ENCODE data around the gene FGD3.

DNA sequence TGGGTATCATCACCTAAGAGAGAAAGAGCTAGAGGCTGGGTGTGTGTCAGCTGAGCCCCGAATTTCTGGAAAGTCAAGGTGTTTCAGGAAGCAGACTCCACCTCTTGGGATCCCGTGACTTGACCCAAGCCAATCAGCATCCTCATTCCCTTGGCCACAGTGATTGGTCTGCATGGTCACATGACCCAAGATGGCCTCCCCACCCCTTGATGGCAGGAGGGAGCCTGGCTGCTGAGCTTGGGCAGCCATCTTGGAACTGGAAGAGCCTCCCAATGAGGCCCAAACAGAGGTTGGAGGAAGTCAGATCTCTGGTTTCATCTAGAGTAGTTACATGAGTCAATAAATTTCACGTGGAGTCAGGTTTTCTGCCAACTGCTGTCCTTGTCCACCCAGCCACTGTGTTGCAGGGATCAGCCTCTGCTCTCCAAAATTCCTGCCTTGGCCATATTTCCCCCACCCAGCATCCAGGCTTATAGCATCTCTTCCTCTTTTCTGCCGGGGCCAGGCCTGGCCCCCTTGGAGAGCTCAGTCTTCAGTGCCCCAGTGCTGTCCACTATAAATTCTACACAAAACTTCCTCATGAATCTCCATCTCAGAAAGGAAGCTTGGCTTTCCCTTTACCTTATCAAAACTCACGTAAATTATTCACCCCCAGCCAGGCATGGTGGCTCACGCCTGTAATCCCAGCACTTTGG is 93.9 kb downstream of the FGD3 start:
- TF ChIP-seq, protein P1, sequence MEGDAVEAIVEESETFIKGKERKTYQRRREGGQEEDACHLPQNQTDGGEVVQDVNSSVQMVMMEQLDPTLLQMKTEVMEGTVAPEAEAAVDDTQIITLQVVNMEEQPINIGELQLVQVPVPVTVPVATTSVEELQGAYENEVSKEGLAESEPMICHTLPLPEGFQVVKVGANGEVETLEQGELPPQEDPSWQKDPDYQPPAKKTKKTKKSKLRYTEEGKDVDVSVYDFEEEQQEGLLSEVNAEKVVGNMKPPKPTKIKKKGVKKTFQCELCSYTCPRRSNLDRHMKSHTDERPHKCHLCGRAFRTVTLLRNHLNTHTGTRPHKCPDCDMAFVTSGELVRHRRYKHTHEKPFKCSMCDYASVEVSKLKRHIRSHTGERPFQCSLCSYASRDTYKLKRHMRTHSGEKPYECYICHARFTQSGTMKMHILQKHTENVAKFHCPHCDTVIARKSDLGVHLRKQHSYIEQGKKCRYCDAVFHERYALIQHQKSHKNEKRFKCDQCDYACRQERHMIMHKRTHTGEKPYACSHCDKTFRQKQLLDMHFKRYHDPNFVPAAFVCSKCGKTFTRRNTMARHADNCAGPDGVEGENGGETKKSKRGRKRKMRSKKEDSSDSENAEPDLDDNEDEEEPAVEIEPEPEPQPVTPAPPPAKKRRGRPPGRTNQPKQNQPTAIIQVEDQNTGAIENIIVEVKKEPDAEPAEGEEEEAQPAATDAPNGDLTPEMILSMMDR (IDR thresholded peaks at IDR 0.05): no peak
- TF ChIP-seq POLR2A (IDR thresholded peaks at IDR 0.05): no peak

Data from vagina (tissue), 2 donors.